Neural progenitor cell (in vitro differentiated cells): Measurements from ENCODE around the gene APIP.

Experiments
- CTCF ChIP-seq: fragments of 200-600 bp; sonication (generic); IDR thresholded peaks from 2 replicates; pipeline ENCODE4 v1.5.1; 2017; ENCODE audit warnings: antibody characterized with exemption, mild to moderate bottlenecking
- EZH2 ChIP-seq: fragments of 200-600 bp; sonication (generic); IDR thresholded peaks from 2 replicates; pipeline ENCODE4 v1.6.1; 2017; ENCODE audit warnings: antibody characterized with exemption, mild to moderate bottlenecking, moderate library complexity
- EZH2phosphoT487 ChIP-seq: fragments of 200-600 bp; sonication (generic); IDR thresholded peaks from 2 replicates; pipeline ENCODE4 v1.6.1; 2017; ENCODE audit warnings: antibody characterized with exemption

- no peak for TF ChIP-seq CTCF
- no peak for TF ChIP-seq EZH2phosphoT487
- TF ChIP-seq EZH2: no peak
Measured at GRCh38 chr11:34851916-34852315, 64.3 kb downstream of the APIP start.
